Activated CD8-positive, alpha-beta T cell treated with anti-CD3 and anti-CD28 coated beads for 36 hours (primary cell): ENCODE data around the gene LRRC45. TPM values are rescaled to one million over a fixed set of nuclear protein-coding genes. Genes with fewer than 3 reads are reported as not detected.

Experiments
- ATAC-seq: fragments of 200-7000 bp; cut with Tn5 transposase; one replicate; pipeline ENCODE4 v1.10.0; 2021; ENCODE audit warnings: mild to moderate bottlenecking, moderate library complexity
- CTCF ChIA-PET: fragments of 350-600 bp; sonication (Branson Sonifier 250); formaldehyde crosslinking; loops from one replicate; lab custom pipeline; 2021; ENCODE audit warnings: antibody characterized with exemption; lab: Charles Lee
- POLR2A ChIA-PET: fragments of 350-600 bp; sonication (Branson Sonifier 250); formaldehyde crosslinking; loops from one replicate; lab custom pipeline; 2021; ENCODE audit warnings: antibody characterized with exemption; lab: Charles Lee
- DNase-seq: peaks from one replicate; pipeline ENCODE4 v3.0.0-alpha.2; 2020
- H3K27ac Mint-ChIP-seq: one replicate; pipeline ENCODE4 v1.8.0; 2021; ENCODE audit warnings: mild to moderate bottlenecking, mixed read lengths
- H3K27me3 Mint-ChIP-seq: one replicate; pipeline ENCODE4 v1.8.0; 2021; ENCODE audit warnings: mixed read lengths
- H3K36me3 Mint-ChIP-seq: one replicate; pipeline ENCODE4 v1.8.0; 2021; ENCODE audit warnings: low read depth, mixed read lengths
- H3K4me1 Mint-ChIP-seq: one replicate; pipeline ENCODE4 v1.8.0; 2021; ENCODE audit warnings: low read depth, mixed read lengths
- H3K4me3 Mint-ChIP-seq: one replicate; pipeline ENCODE4 v1.8.0; 2021; ENCODE audit warnings: mild to moderate bottlenecking, moderate library complexity, mixed read lengths
- H3K9me3 Mint-ChIP-seq: one replicate; pipeline ENCODE4 v1.8.0; 2021; ENCODE audit warnings: mixed read lengths
- intact Hi-C: fragments of 100-400 bp; cut with micrococcal nuclease; formaldehyde crosslinking; loops from one replicate; pipeline ENCODE4 v1.10.0; 2022
- total RNA-seq, 2 experiments: library from RNA; stranded (reverse); gene quantifications; one replicate each; pipeline ENCODE4 v1.2.3, GENCODE V29; 2021
- TF ChIP-seq, protein P1 (sequence below): fragments of 200-600 bp; IDR thresholded peaks from one replicate; pipeline ENCODE4 v1.8.0; 2022; ENCODE audit warnings: antibody characterized with exemption, mild to moderate bottlenecking

Gene LRRC45
- total RNA-seq, 2 experiments from 2014 or later: 12.9 TPM

GRCh38 chr17:82029990-82030469 is 6.9 kb downstream of the LRRC45 start:
- ChIA-PET CTCF (interaction anchor here (0.7 to 3.8 kb wide), 39 partner anchors 10 to 463 kb away, joined by 3 to 28 read pairs (median 4); partner anchors contain the start of genes ASPSCR1, CD7, DUS1L and FASN), POLR2A (interaction anchor here (0.8 to 1.7 kb wide), 9 partner anchors 8 to 160 kb away, joined by 3 to 8 read pairs (median 4); partner anchors contain the start of genes ARHGDIA, CENPX and DUS1L)
- H3K27me3 Mint-ChIP-seq: no peaks in the 10 kb centered on the region
- no peaks in the 10 kb centered on the region for H3K36me3 Mint-ChIP-seq
- TF ChIP-seq, protein P1, sequence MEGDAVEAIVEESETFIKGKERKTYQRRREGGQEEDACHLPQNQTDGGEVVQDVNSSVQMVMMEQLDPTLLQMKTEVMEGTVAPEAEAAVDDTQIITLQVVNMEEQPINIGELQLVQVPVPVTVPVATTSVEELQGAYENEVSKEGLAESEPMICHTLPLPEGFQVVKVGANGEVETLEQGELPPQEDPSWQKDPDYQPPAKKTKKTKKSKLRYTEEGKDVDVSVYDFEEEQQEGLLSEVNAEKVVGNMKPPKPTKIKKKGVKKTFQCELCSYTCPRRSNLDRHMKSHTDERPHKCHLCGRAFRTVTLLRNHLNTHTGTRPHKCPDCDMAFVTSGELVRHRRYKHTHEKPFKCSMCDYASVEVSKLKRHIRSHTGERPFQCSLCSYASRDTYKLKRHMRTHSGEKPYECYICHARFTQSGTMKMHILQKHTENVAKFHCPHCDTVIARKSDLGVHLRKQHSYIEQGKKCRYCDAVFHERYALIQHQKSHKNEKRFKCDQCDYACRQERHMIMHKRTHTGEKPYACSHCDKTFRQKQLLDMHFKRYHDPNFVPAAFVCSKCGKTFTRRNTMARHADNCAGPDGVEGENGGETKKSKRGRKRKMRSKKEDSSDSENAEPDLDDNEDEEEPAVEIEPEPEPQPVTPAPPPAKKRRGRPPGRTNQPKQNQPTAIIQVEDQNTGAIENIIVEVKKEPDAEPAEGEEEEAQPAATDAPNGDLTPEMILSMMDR: no peak
- H3K9me3 Mint-ChIP-seq: no peaks in the 10 kb centered on the region
- ATAC-seq: no peak
- no peak overlapping the region for H3K27ac Mint-ChIP-seq
- H3K4me1 Mint-ChIP-seq: peaks cover 7% of the 10 kb centered on the region
- DNase-seq: no peak
- intact Hi-C loops: loop anchor here (10.0 kb wide), 1 partner anchor 125 kb away; no protein-coding TSS in a partner anchor
- no peak overlapping the region for H3K4me3 Mint-ChIP-seq

GRCh38 chr17:82030470-82031302 is 7.6 kb downstream of the LRRC45 start:
- no peaks in the 10 kb centered on the region for H3K27me3 Mint-ChIP-seq
- intact Hi-C loops: no loop called here
- peaks cover 5% of the 10 kb centered on the region for H3K36me3 Mint-ChIP-seq
- H3K9me3 Mint-ChIP-seq: no peaks in the 10 kb centered on the region
- TF ChIP-seq, protein P1: peak; percentile 100
- no peak overlapping the region for H3K27ac Mint-ChIP-seq
- DNase-seq: peak; percentile 85
- peak; percentile 87 for ATAC-seq
- peaks cover 7% of the 10 kb centered on the region for H3K4me1 Mint-ChIP-seq
- ChIA-PET POLR2A (interaction anchor here (0.9 to 1.7 kb wide), 7 partner anchors 9 to 160 kb away, joined by 3 to 8 read pairs (median 5); partner anchors contain the start of genes ARHGDIA, CENPX and DUS1L), CTCF (interaction anchor here (0.6 to 3.8 kb wide), 39 partner anchors 8 to 462 kb away, joined by 3 to 28 read pairs (median 4); partner anchors contain the start of genes ASPSCR1, CD7, DUS1L and FASN)
- H3K4me3 Mint-ChIP-seq: peak overlapping the region; percentile 73

DNA sequence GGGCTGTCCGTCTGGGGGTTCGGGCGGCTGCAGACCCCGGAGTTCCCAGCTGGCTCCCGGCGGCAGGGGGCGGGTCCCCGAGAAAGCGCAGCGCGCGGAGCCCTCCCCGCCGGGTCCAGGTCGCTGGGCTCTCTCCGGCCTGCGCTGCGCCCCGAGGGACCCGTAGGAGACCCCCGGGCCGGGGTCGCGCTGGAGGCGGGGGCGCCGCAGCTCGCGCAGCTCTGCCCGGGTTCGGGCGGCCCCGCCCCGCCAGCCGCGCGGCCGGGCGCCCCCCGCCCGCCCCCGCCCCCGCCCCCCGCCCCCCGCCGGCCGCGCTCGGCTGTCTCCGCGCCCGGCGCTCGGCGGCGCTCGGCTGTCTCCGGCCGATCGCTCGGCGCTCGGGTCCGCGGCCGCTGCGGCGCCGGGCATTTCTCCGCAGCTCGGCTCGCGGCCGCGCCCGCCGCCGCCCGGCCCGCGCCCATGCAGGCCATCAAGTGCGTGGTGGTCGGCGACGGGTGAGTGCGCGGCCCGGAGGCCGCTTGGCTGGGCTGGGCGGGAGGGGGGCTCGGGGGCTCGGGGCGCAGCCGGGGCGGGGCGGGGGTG is 8.3 kb downstream of the LRRC45 start, which contains the start of gene RAC3:
RAC3 (plus strand) TSS at position 376 of the 582 bp plus-strand sequence; CDS start at position 460, 84 bp downstream.
- no peak within 1 kb of the TSS for H3K27ac Mint-ChIP-seq
- DNase-seq: no peak
- peaks cover 11% of the 10 kb centered on the region for H3K4me1 Mint-ChIP-seq
- ATAC-seq: peak; percentile 49
- H3K9me3 Mint-ChIP-seq: no peaks in the 10 kb centered on the region
- intact Hi-C loops: no loop called here
- ChIA-PET CTCF (interaction anchor here (1.3 to 3.8 kb wide), 7 partner anchors 11 to 123 kb away, joined by 4 to 28 read pairs (median 18); partner anchors contain the start of gene DUS1L), POLR2A (interaction anchor here (1.3 kb wide), 1 partner anchor 114 kb away, joined by 3 read pairs; no protein-coding TSS in a partner anchor)
- peaks cover 6% of the 10 kb centered on the region for H3K36me3 Mint-ChIP-seq
- no peaks in the 10 kb centered on the region for H3K27me3 Mint-ChIP-seq
- H3K4me3 Mint-ChIP-seq: peak within 1 kb of the TSS; percentile 73
- TF ChIP-seq, protein P1: no peak

- Mint-ChIP-seq H3K36me3 (peaks cover 6% of the 10 kb centered on the region), H3K27ac (no peak overlapping the region), H3K4me3 (peak overlapping the region; percentile 47), H3K4me1 (peaks cover 13% of the 10 kb centered on the region), H3K9me3 (no peaks in the 10 kb centered on the region), H3K27me3 (no peaks in the 10 kb centered on the region)
- ChIA-PET POLR2A (no interaction called here), CTCF (interaction anchor here (1.1 to 3.8 kb wide), 2 partner anchors 9 to 73 kb away, joined by 3 to 18 read pairs; partner anchors contain the start of genes CENPX and LRRC45)
- ATAC-seq: peak; percentile 48
- TF ChIP-seq, protein P1: no peak
- intact Hi-C loops: no loop called here
- peak; percentile 53 for DNase-seq
These were observed 9.0 kb downstream of the LRRC45 start for GRCh38 chr17:82031885-82032627.
